HG02610 (cell line): Measurements from ENCODE around the gene RGS5.

Experiments used
- ATAC-seq: cut with Tn5 transposase; IDR thresholded peaks from one replicate; pipeline ENCODE4 v1.9.1; 2021; ENCODE audit warnings: mild to moderate bottlenecking, moderate library complexity; ENCODE audit not compliant: unreplicated experiment

RGS5 gene

GRCh38 chr1:163093169-163093568 is 109.5 kb downstream of the RGS5 start:
- no peak for ATAC-seq
